ENCODE data around the gene PSAPL1.

Gene PSAPL1

GRCh38 chr4:7434766-7435150 is at the start of gene PSAPL1:
TSS of gene PSAPL1 (minus strand) at chr4:7434930. CDS start at chr4:7434879, 51 bp downstream.
- TF ChIP-seq GATA3 (IDR thresholded peaks at IDR 0.05; ENCODE audit: low read depth, low read length) (no peak), GATA2 (IDR thresholded peaks at IDR 0.05; ENCODE audit: low read depth, low read length) (no peak)

GRCh38 chr4:7481227-7481626 is 46.5 kb upstream of the PSAPL1 start:
- TF ChIP-seq GATA3 (IDR thresholded peaks at IDR 0.05; ENCODE audit: low read depth, low read length) (no peak), GATA2 (IDR thresholded peaks at IDR 0.05; ENCODE audit: low read depth, low read length) (no peak)

DNA sequence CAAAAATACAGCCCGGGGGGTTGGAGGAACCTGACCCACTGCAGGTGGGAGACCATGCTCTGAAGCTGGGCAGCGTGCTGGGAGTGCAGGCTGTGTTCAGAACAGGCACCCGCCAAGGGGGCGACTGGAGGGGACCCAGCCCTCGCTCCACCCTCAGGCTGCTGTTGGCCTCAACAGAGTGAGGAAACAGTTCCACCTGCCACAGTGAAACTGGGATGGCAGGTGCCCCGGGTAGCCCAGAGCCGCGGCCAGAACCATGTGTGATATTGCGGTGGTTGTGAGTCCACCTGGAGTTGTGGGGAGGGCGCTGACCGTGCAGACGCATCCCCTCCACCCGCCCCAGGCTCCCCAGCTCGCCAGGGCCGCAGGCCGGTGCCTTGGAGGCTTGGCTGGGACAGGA is 45.7 kb upstream of the PSAPL1 start:
- no peak for TF ChIP-seq GATA3 (IDR thresholded peaks at IDR 0.05; ENCODE audit: low read depth, low read length)
- no peak for TF ChIP-seq GATA2 (IDR thresholded peaks at IDR 0.05; ENCODE audit: low read depth, low read length)

DNA sequence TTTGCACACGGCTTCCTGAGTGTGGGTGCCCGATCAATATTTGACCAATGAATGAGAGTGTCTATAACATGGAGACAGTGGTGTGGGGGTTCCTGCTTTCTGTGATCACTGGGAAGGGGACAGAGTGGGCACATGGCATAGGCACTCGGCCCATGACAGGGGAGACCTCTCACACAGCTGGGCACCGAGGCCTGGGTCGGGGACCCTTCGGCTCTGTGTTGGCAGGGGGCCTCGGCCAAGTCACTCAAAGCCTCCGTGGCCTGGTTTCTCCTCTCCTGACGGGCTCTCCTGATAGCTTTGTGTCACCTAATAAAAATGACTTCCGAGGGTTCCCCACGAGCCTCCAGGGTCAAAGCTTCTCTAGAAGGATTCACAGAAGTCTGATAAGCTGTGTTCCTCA is 43.9 kb upstream of the PSAPL1 start:
- TF ChIP-seq GATA3 (IDR thresholded peaks at IDR 0.05; ENCODE audit: low read depth, low read length) (no peak), GATA2 (IDR thresholded peaks at IDR 0.05; ENCODE audit: low read depth, low read length) (no peak)

- no peak for TF ChIP-seq GATA3 (IDR thresholded peaks at IDR 0.05; ENCODE audit: low read depth, low read length)
- TF ChIP-seq GATA2 (IDR thresholded peaks at IDR 0.05; ENCODE audit: low read depth, low read length), result no peak
Observed at GRCh38 chr4:7477695-7478094, 43.0 kb upstream of the PSAPL1 start.

GRCh38 chr4:7476820-7477219 is 42.1 kb upstream of the PSAPL1 start:
- TF ChIP-seq GATA2 (IDR thresholded peaks at IDR 0.05; ENCODE audit: low read depth, low read length) (no peak), GATA3 (IDR thresholded peaks at IDR 0.05; ENCODE audit: low read depth, low read length) (no peak)

DNA sequence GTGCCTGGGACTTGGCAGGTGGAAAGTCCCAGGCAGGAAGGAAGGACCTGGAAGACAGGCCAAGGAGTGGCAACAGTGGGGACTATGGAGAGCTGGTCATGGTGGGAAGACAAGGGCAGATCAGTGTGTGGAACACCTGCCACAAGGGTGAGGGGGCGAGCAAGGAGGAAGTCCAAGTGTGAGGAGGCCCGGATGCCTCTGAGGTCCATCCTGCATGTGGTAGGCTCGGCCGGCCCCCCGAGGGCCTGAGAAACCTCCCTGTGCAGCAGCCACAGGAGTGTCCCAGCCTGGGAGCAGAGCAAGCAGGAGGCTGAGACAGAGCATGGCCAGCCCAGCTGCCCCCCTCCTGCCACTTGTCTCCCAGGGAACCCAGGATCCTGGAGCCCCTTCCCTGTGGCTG is 40.5 kb upstream of the PSAPL1 start:
- no peak for TF ChIP-seq GATA2 (IDR thresholded peaks at IDR 0.05; ENCODE audit: low read depth, low read length)
- TF ChIP-seq GATA3 (IDR thresholded peaks at IDR 0.05; ENCODE audit: low read depth, low read length), result no peak

DNA sequence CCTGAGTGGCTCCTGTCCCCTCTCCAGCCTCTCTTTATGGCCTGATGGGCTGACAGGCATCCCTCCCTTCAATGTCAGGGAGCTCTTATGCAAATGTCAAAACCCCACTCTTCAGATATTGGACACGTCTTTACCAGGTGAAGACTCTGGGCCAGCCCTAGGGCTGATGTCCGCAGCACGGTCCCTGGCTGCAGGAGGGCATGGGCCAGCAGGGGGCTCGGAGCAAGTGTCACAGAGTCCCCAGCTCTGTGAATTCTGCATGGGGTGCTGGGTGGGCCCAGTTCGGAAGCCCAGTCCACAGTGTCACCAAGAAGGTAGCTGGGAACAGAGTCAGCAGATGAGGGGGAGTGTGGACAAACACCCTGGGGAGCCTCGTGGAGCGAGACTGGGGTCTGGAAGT is 39.6 kb upstream of the PSAPL1 start:
- no peak for TF ChIP-seq GATA3 (IDR thresholded peaks at IDR 0.05; ENCODE audit: low read depth, low read length)
- no peak for TF ChIP-seq GATA2 (IDR thresholded peaks at IDR 0.05; ENCODE audit: low read depth, low read length)

DNA sequence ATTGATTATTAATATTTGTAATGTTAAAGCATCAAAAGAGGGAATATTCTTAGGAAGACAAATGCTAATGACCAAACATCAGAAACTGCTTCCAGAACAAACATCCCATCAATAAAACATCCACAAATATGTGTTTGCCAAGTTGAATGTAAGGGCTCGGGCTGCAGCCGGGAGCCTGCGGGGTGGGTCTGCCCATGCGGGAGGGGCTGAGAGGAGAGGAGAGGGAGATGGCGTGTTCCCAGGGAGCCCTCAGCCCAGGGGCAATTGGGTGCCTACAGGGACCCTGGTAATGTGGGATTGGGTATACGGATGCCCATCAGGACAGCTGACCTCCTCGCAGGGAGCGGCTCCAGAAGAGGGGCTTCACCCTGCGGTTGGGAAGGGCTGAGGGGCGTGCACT is 38.4 kb upstream of the PSAPL1 start:
- no peak for TF ChIP-seq GATA2 (IDR thresholded peaks at IDR 0.05; ENCODE audit: low read depth, low read length)
- TF ChIP-seq GATA3 (IDR thresholded peaks at IDR 0.05; ENCODE audit: low read depth, low read length), result no peak

DNA sequence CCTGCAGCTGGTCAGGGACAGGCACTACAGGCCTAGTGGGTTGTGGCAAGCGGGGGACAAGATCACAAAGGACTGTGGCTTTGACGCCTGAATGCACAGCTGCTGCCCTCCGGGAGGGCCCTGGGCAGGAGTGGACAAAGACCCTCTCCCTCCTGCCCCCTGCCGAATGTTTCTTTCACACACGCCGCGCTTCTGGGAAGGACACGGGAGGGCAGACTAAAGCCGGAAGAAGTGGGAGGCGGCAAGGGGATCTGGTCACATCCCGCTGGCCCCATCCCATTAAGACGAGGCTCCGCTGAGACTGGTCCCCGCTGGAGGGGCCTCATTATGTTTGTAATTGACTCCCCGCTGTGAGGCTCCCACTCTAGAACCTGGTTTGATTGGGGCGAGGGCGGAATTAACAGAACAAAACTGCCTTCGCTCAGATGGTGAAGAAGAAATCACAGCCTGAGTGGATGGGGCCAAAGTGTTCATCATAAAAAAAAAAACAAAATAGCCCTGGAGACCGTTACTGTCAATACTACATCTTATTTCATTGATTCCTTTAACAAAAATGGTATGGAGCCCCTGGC is 37.8 kb upstream of the PSAPL1 start:
- TF ChIP-seq GATA2 (IDR thresholded peaks at IDR 0.05; ENCODE audit: low read depth, low read length), result no peak
- TF ChIP-seq GATA3 (IDR thresholded peaks at IDR 0.05; ENCODE audit: low read depth, low read length), result no peak

GRCh38 chr4:7470522-7471128 is 35.9 kb upstream of the PSAPL1 start:
- TF ChIP-seq GATA3 (IDR thresholded peaks at IDR 0.05; ENCODE audit: low read depth, low read length), result no peak
- no peak for TF ChIP-seq GATA2 (IDR thresholded peaks at IDR 0.05; ENCODE audit: low read depth, low read length)

DNA sequence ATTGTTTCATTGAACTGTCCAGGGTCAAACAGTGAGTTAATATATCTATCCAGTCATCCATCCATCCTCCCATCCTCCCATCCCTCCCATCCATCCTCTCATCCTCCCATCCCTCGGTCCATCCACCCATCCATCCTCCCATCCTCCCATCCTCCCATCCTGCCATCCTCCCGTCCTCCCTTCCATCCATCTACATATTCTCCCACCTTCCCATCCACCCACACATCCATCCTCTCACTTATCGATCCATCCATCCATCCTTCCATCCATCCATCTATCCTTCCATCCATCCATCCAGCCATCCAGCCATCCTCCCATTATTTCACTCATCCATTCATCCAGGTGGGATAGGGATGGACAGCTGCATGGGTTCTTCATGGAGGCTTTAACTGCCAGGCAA is 35.4 kb upstream of the PSAPL1 start:
- TF ChIP-seq GATA3 (IDR thresholded peaks at IDR 0.05; ENCODE audit: low read depth, low read length) (no peak), GATA2 (IDR thresholded peaks at IDR 0.05; ENCODE audit: low read depth, low read length) (no peak)

GRCh38 chr4:7469023-7469422 is 34.3 kb upstream of the PSAPL1 start:
- no peak for TF ChIP-seq GATA3 (IDR thresholded peaks at IDR 0.05; ENCODE audit: low read depth, low read length)
- TF ChIP-seq GATA2 (IDR thresholded peaks at IDR 0.05; ENCODE audit: low read depth, low read length), result no peak

DNA sequence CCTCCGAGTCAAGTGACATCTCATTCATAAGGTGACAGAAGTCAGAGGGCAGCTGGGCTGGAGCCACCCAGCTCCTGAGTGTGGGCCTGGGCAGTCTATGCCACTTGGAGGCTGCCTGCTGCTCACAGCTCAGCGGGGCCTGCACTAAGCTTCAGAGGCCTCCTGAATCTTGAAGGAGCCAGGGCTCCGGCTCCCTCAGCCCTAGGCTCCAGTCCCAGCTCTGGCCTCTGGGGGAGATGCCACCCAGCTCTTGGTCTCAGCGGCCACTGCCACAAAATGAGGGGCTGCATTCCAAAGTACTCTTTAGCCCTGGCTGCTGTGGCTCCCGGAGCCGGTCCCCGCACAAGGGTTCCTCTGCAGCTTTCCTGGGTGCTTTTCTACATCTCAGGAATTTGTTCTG is 32.7 kb upstream of the PSAPL1 start:
- no peak for TF ChIP-seq GATA3 (IDR thresholded peaks at IDR 0.05; ENCODE audit: low read depth, low read length)
- TF ChIP-seq GATA2 (IDR thresholded peaks at IDR 0.05; ENCODE audit: low read depth, low read length), result no peak

- TF ChIP-seq GATA3 (IDR thresholded peaks at IDR 0.05; ENCODE audit: low read depth, low read length) (no peak), GATA2 (IDR thresholded peaks at IDR 0.05; ENCODE audit: low read depth, low read length) (no peak)
Observed at GRCh38 chr4:7466904-7467303, 32.2 kb upstream of the PSAPL1 start.

- no peak for TF ChIP-seq GATA3 (IDR thresholded peaks at IDR 0.05; ENCODE audit: low read depth, low read length)
- TF ChIP-seq GATA2 (IDR thresholded peaks at IDR 0.05; ENCODE audit: low read depth, low read length), result no peak
Observed at GRCh38 chr4:7466215-7466614, 31.5 kb upstream of the PSAPL1 start.
